HUES6 (cell line): Measurements from ENCODE around the gene PPP2R2B.

Experiments
- H3K27ac ChIP-seq: 2 replicates; pipeline ENCODE4 v1.7.0; 2013; ENCODE audit warnings: low read depth, mild to moderate bottlenecking, low read length, inconsistent platforms
- H3K27me3 ChIP-seq: 2 replicates; pipeline ENCODE4 v1.6.1; 2013; ENCODE audit warnings: low read length; ENCODE audit not compliant: control insufficient read depth, insufficient read depth
- H3K36me3 ChIP-seq: 2 replicates; pipeline ENCODE4 v1.6.1; 2013; ENCODE audit warnings: low read length; ENCODE audit not compliant: control insufficient read depth, insufficient read depth
- H3K4me1 ChIP-seq: 2 replicates; pipeline ENCODE4 v1.6.1; 2013; ENCODE audit warnings: low read length; ENCODE audit not compliant: control insufficient read depth, insufficient read depth
- H3K4me3 ChIP-seq: 2 replicates; pipeline ENCODE4 v1.5.1; 2013; ENCODE audit warnings: low read depth, low read length
- H3K9ac ChIP-seq: one replicate; pipeline ENCODE4 v1.6.1; 2013; ENCODE audit warnings: mild to moderate bottlenecking, low read length
- H3K9me3 ChIP-seq: 2 replicates; pipeline ENCODE4 v1.6.1; 2013; ENCODE audit warnings: low read depth, low read length; ENCODE audit not compliant: control insufficient read depth, insufficient read depth

PPP2R2B gene

DNA sequence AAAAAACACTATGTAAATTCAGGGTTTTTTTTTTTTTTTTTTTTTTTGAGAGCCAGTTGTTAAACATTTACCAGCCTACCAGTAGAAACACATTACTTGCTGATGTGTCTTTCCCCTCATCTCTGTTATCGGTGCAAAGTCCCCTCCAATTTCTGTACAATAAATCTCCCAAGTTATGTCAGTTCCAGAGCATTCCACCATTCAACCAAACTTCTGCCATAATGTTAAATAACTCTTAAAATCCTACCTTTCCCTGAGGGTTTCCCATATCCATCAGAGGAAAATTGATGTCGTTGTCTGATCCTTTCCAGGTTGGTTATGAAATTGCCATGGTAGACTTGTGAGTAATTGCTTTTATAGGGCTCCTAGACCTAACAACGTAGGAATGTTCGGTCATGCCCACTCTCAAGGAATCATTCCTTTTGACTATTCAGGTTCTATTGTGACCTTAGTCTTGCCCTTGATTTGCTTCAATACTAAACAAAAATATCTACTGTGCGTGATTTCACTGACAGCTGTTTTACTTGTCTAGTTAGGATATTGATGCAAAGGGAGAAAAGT is 5.6 kb upstream of the PPP2R2B start:
- H3K9me3 ChIP-seq, result no peaks in the 10 kb centered on the region

GRCh38 chr5:146883511-146883910 is 5.0 kb upstream of the PPP2R2B start:
- H3K27me3 ChIP-seq, result peaks cover 22% of the 10 kb centered on the region
- H3K4me3 ChIP-seq, result no peak overlapping the region
- H3K9me3 ChIP-seq, result no peaks in the 10 kb centered on the region
- no peak overlapping the region for H3K27ac ChIP-seq
- H3K4me1 ChIP-seq, result peaks cover 14% of the 10 kb centered on the region
- no peak overlapping the region for H3K9ac ChIP-seq
- H3K36me3 ChIP-seq, result no peaks in the 10 kb centered on the region

More for the DNA sequence above, 5.6 kb upstream of the PPP2R2B start:
- Histone ChIP-seq H3K27me3 (peaks cover 16% of the 10 kb centered on the region), H3K4me1 (peaks cover 16% of the 10 kb centered on the region), H3K36me3 (no peaks in the 10 kb centered on the region), H3K4me3 (no peak overlapping the region), H3K9ac (no peak overlapping the region), H3K27ac (no peak overlapping the region)

GRCh38 chr5:146880966-146881365 is 2.4 kb upstream of the PPP2R2B start:
- Histone ChIP-seq H3K27ac (no peak overlapping the region), H3K4me1 (peaks cover 12% of the 10 kb centered on the region), H3K4me3 (no peak overlapping the region), H3K9me3 (no peaks in the 10 kb centered on the region), H3K9ac (no peak overlapping the region), H3K36me3 (no peaks in the 10 kb centered on the region), H3K27me3 (peaks cover 47% of the 10 kb centered on the region)

DNA sequence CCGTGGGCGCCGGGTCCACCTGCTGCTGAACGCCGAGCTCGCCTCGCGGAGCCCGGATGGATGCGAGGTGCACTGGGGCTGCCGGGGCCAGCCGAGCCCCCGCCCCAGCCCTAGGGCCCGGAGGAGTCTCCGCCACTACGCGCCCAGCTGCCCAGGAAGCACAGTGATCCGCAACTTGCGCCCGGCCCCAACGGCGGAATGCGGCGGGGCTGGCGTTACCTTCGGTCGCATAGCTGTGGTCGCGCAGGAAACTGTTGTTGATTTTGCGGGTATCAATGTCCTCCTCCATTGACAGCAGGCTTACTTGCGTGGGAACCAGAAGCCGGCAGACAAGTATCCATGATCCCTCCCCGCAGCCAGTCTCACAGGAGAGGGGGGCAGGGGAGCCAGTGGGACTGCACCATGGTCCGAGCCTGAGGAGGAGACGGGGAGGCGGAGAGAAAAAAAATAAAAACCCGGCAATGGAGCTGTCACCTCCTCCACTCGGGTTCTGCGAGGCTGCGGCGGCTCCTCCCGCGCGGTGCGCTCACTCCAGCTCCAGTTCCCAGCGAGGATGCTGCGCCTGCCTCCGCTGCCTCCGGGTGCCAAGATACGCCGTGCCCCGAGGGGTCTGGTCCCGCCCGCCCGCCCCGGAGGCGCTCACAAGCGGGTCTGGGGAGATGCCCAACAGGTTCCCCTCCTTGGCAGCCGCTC is 628 bp downstream of the PPP2R2B start:
- Histone ChIP-seq H3K9me3 (no peaks in the 10 kb centered on the region), H3K27ac (no peak overlapping the region), H3K27me3 (peaks cover 53% of the 10 kb centered on the region), H3K4me1 (peaks cover 38% of the 10 kb centered on the region), H3K4me3 (peak overlapping the region; percentile 76), H3K36me3 (no peaks in the 10 kb centered on the region), H3K9ac (peak overlapping the region; percentile 59)

DNA sequence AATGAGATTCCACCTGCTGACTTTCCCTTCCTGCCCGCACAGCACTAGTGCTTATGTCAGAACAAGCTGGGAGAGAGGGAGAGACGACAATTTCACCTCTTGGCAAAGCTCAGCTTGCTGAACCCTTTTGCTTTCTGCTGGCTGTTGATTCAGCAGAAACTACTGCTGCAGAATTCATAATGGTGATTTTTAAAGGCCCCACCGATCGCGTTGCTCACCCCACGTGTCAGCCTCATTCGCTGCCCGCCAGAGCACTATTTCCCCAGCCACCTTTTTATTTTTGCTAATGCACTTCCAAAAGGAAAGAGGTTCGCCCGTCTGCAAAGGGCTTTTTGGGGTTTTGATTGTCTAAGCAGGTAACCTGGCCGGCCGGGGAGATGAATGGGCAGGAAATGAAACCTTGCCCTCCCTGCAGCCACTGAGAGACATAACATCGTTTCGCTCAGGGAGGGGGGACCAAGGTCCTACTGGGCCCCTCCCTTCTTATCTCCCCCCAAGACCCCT is 1.3 kb downstream of the PPP2R2B start:
- no peaks in the 10 kb centered on the region for H3K9me3 ChIP-seq
- H3K4me1 ChIP-seq, result peaks cover 44% of the 10 kb centered on the region
- H3K27me3 ChIP-seq, result peaks cover 53% of the 10 kb centered on the region
- H3K27ac ChIP-seq, result no peak overlapping the region
- H3K9ac ChIP-seq, result no peak overlapping the region
- no peaks in the 10 kb centered on the region for H3K36me3 ChIP-seq
- peak overlapping the region; percentile 76 for H3K4me3 ChIP-seq

DNA sequence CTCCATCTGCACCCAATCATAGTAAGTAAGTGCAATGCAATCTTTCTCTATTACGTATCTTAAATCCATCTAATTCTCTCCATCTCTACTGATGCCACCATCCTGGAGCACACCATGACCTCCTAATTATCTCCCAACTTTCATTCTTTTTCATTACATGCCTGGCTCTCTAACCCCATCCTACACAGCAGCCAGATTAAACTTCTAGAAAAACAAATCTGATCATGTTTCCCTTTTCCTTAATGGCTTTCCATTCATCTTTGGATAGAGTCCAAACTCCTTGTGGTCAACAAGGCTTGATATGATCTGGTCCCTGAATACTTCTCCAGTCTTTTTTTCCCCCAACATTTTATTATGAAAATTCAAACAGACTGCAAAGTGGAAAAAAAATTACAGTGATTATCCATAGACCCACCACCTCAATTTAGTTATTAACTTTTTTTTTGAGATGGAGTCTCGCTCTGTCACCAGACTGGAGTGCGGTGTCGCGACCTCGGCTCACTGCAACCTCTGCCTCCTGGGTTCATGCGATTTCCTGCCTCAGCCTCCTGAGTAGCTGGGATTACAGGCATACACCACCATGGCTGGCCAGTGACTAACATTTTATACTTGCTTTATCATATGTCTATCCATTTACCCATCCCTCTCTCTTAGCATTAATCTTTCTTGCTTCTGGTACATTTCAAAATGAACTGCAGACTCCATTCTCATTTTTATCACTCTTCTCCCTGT is 5.2 kb downstream of the PPP2R2B start:
- Histone ChIP-seq H3K9me3 (no peaks in the 10 kb centered on the region), H3K36me3 (no peaks in the 10 kb centered on the region), H3K4me3 (no peak overlapping the region), H3K27me3 (peaks cover 29% of the 10 kb centered on the region), H3K9ac (no peak overlapping the region), H3K4me1 (peaks cover 49% of the 10 kb centered on the region), H3K27ac (no peak overlapping the region)

DNA sequence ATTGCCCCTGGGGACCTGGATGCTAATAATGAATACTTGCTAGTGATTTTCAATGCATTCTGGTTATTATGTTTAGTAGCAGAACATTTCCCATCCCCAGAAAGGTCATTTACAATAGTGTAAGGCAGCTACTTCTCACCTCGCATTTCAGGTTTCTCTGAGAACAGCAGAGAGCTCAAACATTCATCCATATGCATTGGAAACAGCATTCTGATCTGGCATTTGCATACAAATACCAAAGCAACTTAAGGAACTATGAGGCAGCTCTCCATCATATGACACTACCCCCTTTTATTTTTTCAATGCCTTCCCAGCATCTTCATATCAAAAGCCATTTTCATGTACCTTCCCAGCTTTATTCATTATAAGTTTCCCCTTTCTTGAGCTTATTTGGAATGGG is 6.4 kb downstream of the PPP2R2B start:
- H3K9ac ChIP-seq, result no peak overlapping the region
- no peak overlapping the region for H3K27ac ChIP-seq
- peaks cover 49% of the 10 kb centered on the region for H3K4me1 ChIP-seq
- H3K36me3 ChIP-seq, result no peaks in the 10 kb centered on the region
- peak overlapping the region; percentile 14; the same call in 1 of the 2 replicates for H3K4me3 ChIP-seq
- no peaks in the 10 kb centered on the region for H3K9me3 ChIP-seq
- peaks cover 18% of the 10 kb centered on the region for H3K27me3 ChIP-seq

- H3K27me3 ChIP-seq, result no peaks in the 10 kb centered on the region
- no peaks in the 10 kb centered on the region for H3K9me3 ChIP-seq
- H3K9ac ChIP-seq, result no peak overlapping the region
- H3K4me1 ChIP-seq, result peaks cover 19% of the 10 kb centered on the region
- H3K36me3 ChIP-seq, result no peaks in the 10 kb centered on the region
- no peak overlapping the region for H3K27ac ChIP-seq
- no peak overlapping the region for H3K4me3 ChIP-seq
These were observed 10.4 kb downstream of the PPP2R2B start for GRCh38 chr5:146867996-146868708.

DNA sequence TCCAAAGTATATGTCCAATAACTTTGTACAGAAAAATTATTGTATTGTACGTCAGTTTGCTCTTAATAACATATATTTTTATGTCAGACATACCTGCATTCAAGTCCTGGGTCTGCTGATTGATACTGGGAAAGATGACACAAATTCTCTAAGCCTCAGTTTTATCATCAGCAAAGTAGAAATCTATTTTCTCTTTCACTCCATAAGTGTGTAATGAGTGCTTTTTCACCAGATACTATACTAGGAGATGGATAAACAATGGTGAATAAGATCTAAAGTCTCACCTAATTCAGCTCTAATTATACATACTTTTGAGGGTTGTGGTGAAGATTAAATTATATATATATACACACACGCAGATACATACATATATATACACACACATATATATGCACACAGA is 12.3 kb downstream of the PPP2R2B start:
- Histone ChIP-seq H3K4me1 (peaks cover under 1% of the 10 kb centered on the region; the same call in 1 of the 2 replicates), H3K9me3 (no peaks in the 10 kb centered on the region), H3K9ac (no peak overlapping the region), H3K27ac (no peak overlapping the region), H3K27me3 (no peaks in the 10 kb centered on the region), H3K4me3 (no peak overlapping the region), H3K36me3 (no peaks in the 10 kb centered on the region)

- Histone ChIP-seq H3K4me1 (peaks cover 5% of the 10 kb centered on the region; the same call in 1 of the 2 replicates), H3K36me3 (no peaks in the 10 kb centered on the region; the same call in 1 of the 2 replicates), H3K27me3 (no peaks in the 10 kb centered on the region), H3K9ac (no peak overlapping the region), H3K27ac (no peak overlapping the region), H3K9me3 (no peaks in the 10 kb centered on the region), H3K4me3 (no peak overlapping the region)
These were observed 15.9 kb downstream of the PPP2R2B start for GRCh38 chr5:146862641-146863040.
